HG02840 (cell line): ENCODE measurements around the gene PRSS36.
"Not testable (repeated sequence)": the region's sequence is repeated elsewhere in the genome, so short reads cannot be mapped to it uniquely, and the experiment has no call there.

Experiments used
- ATAC-seq: cut with Tn5 transposase; IDR thresholded peaks from one replicate; pipeline ENCODE4 v1.9.1; 2021; ENCODE audit warnings: mild to moderate bottlenecking, moderate library complexity, moderate number of reproducible peaks; ENCODE audit not compliant: unreplicated experiment, low FRiP score

PRSS36 gene

DNA sequence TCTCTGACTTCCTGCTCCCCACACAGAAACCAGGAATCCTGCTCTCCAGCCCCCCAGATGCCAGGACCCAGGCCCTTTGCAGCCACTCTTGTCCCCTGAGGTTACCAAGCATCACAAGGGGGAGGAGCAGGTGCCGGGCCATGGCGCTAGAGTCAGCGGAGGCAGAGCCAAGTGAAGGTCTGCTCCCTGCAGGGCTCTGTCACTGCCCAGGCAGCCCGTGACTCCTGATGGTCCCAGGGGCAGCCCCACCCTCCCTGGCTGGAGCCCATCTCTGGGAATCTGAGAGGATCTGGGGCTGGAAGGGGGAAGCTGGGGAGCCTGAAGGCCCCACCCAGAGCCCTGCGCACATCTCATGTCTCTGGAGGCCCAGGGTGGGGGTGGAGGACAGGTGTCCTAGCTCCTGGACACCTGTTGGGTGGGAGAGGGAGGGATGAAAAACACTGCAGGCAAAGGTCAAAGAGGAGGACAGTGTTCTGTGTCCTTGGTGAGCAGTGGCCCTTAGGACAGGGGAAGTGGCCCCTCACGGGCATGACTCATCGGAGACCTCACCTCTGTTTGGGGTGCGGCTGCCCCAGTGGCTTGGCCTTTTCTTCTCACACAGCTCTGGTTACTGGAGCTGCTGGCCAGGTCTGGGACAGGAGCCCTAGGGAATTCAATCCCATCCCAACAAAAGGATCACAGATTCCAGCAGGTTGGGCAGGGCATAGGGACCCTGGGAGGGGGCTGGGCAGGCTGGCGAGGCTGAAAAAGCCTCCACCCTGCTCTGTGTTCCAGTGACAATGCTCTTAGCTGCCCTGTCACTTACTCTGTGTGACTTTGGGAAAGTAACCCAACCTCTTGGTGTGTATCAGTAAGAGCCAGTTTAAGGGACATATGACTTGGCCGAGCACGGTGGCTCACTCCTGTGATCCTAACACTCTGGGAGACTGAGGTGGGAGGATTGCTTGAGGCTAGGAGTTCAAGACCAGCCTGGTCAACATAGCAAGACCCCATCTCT is at the start of gene PRSS36:
Gene PRSS36 (minus strand): TSS at position 173 of the 997 bp plus-strand sequence. CDS start 31 bp downstream, at position 142.
- no peak for ATAC-seq

DNA sequence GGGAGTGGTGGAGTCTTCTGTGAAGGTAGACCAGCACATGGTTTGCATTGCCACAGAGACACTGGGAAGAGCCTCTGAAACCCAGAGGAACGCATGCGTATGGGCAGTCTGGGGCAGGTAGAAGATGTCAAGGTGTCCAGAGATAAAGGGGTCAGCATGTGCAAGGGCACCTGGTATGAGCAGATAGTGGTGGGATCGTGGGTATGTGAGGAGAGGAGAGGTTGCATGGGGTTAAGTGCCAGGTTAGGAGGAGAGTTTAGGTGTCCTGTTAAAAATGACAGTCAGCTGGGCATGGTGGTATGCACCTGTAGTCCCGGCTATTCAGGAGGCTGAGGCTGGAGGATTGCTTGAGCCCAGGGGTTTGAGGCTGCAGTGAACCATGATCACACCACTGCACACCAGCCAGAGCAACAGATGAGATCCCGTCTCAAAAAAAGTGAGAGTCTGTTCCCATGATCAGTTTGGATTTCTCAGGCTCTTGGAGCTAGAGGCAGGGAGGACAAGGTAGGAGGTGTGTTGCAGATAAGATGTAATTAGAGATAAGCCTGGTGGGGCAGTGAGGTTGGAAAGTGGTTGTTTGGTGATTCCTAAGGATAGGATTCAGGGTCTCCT is 49.7 kb upstream of the PRSS36 start:
- no peak for ATAC-seq

DNA sequence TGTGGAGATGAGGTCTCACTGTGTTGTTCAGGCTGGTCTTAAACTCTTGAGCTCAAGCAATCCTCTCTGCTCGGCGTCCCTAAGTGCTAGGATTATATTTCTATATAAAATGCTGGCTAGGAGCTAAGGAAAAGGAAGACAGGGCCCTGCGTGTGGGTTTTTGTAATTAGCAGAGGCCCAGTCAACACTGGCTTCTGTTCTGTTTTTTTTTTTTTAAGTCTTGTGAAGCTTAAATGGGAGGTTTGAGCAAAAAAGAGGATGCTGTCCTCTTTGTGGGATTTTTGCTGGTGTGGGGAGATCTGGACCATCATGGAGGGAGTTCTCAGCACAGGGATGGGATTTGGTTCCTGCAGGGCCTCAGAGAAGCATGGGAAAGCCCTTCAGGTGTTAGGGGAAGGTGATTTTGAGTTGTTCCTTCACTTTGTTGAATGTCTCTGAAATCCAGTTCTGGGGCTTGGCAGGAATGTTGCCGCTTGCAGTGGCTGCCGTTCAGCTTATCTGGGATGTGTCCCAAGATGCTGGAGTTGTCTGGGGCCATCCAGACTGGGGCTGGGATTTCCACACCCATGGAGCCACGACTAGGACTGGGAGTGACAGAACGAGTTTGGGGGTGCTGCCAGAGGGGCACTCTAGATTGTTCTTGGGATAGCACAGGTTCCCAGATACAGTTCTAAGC is 48.5 kb upstream of the PRSS36 start:
- ATAC-seq = no peak

DNA sequence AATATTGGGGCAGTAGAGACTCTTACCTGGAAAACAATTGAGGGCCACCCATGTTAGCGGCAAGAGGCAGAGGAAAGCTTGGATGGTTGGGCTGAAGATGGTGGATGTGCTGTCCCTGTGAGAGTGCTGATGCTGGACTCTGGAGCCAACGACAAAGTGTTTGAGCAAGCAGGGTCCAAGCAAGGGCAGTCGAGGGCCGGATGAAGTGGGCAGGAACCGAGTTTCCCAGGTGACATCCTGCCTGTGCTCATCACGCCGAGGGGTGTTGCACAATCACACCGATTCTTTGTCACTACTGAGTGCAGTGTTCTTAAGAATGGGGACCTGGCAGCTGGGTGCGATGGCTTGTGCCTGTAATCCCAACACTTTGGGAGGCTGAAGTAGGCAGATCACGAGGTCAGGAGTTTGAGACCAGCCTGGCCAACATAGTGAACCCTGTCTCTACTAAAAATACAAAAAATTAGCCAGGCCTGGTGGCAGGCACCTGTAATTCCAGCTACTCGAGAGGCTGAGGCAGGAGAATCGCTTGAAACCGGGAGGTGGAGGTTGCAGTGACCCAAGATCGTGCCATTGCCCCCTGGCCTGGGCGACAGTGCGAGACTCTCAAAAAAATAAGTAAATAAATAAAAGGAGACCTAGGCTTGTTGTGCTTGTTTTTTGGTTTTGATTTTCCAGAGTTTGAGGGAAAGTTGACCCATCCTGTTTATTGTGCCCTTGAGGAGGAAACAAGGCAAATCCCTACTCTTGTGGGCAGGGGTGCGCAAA is 46.6 kb upstream of the PRSS36 start:
- ATAC-seq = no peak

DNA sequence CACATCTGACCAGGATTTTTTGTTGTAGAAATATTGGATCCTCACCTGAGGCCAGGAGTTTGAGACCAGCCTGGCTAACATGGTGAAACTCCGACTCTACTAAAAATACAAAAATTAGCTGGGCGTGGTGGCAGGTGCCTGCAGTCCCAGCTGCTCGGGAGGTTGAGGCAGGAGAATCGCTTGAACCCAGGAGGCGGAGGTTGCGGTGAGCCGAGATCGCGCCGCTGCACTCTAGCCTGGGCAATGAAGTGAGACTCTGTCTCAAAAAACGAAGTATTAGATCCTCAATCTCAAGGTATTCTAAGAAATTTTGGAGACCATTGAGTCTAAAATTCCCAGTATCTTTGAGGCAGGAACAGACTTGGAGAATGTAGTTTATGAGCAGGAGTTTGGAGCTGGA is 46.0 kb upstream of the PRSS36 start:
- ATAC-seq = not testable (repeated sequence)

DNA sequence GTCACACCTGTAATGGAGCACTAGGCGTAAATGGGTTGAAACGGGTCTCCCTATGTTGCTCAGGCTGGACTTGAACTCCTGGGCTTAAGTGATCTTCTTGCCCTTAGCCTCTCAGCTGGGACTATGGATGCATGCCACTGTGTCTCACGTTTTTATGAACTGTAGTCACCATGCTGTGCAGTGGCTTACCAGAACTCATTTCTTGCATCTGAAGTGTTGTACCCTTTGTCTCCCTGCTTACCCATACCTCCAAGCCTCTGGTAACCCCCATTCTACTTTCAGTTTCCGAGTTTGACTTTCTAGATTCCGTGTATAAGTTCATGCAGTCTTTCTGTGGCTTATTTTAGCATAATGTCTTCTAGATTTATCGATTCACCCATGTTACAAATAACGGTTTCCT is 45.0 kb upstream of the PRSS36 start:
- ATAC-seq = no peak

DNA sequence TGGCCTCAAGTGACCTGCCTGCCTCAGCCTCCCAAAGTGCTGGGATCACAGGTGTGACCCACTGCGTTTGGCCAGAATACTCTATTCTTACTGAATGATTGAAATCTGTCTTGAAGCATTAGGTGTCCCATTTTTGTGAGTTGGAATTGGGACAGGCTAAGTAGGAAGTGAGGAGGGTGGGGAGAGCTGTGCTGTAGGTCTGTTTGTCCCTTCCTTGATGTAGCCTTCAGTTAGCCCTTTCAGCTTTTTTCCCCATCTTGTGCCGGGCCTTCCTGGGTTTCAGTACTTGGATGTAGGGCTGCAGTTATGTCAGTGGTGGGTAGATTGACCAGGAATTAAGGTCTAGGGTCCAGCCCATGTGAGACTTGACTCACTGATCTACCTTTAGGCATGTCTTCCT is 44.0 kb upstream of the PRSS36 start:
- no peak for ATAC-seq

DNA sequence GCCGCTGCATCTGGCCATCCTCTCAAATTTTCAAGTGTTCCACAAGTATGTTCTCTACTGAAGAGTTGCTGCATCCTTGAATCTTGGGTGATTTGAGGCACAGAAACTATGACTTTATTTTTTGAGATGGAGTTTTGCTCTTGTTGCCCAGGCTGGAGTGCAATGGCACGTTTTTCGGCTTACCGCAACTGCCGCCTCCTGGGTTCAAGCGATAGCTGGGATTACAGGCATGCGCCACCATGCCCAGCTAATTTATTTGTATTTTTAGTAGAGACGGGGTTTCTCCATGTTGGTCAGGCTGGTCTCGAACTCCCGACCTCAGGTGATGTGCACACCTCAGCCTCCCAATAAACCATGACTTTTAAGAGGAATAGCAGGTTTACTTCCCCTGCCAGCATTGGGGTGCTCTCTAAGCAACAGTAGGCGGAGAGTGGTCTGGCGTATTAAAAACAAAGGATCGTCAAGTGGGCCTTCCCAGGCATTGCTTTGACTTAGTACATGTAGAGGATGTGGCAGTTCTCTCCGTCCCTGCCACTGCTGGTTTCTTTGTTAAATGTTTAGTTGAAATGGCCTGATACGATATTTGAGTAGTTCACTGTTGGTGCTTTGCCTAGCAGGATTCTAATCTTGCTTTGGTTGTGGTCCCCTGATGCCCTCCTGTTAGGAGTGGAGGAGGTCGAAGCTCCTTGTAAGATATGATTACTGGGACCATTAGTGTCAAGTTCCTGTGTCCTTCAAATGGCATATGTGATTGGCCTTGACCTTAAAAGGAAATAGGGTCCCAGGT is 43.2 kb upstream of the PRSS36 start:
- ATAC-seq = no peak

DNA sequence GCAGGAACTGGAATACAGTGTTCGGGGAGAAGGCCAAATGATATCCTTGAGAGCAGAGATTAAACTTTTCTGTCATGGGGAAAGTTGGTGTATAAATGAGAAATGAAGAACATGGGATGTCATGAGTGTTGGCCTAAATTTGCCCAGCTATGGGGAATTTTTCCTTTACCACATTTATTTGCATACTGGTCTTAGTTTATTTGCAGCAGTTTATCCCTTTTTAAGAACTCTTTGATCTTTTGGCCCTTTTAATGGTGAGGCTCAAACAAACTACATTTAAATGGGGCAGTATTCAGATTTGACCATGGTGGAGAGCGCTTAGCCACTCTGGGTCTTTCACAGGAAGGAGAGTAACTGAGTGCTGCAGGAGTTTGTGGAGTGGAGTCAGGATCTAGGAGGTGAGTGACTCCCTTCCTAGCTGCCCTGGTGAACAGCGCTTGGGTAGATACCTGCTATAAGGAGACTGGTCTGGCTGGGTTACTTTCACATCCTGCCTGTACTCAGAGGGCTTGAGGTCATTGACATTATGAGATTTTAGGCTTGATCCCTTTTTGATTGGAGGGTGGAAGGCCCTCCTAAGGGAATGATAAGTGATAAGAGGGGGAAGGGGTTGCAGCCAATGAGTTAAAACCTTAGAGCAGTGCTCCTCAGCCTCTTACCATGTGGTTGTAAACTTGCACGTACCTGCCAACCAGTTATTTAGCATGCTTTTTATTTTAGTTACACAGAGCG is 42.0 kb upstream of the PRSS36 start:
- no peak for ATAC-seq

DNA sequence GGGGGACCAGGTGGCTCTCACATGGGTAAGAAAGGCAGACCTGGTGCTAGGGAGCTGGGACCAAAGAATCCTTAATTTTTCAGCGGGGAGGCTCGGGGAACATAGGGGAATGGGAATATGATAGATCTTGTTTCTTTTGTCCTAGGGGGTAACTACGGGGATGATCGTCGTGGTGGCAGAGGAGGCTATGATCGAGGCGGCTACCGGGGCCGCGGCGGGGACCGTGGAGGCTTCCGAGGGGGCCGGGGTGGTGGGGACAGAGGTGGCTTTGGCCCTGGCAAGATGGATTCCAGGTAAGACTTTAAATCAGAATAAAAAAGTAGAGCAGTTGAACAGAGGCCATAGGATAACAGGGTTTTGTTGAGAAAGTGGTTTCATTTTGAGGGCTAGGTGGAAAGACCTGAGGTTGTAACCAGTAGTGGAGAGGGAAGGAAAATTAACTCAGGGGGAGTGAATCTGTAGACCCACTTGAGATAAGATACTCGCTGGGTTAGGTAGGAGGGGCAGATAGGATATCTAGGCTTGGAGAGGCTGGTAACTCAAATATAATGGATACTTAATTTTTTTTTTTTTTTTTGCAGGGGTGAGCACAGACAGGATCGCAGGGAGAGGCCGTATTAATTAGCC is 41.1 kb upstream of the PRSS36 start:
- no peak for ATAC-seq

DNA sequence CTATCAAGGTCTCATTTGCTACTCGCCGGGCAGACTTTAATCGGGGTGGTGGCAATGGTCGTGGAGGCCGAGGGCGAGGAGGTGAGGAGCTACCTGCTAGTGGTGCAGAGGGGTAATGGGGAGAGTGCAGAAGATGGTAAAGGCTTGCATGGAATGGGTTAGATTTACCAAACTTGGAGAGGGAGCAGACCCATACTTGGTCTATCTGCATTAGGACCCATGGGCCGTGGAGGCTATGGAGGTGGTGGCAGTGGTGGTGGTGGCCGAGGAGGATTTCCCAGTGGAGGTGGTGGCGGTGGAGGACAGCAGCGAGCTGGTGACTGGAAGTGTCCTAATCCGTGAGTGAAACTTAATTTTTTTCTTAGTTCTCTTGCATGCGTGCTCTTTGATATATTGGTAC is 40.2 kb upstream of the PRSS36 start:
- ATAC-seq = no peak

DNA sequence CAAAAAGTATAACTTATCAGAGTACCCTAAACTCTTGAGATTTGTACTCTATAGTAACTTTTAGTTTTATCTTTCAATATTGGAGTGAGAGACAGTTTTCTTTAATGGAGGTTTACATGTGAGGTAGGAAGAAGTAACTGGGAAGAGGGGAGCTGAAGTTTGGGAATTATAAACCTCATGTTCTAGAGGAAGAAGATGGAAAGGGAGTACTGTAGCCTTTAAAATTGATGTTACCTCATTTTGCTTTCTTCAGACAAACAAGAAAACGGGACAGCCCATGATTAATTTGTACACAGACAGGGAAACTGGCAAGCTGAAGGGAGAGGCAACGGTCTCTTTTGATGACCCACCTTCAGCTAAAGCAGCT is 39.5 kb upstream of the PRSS36 start:
- ATAC-seq = no peak

DNA sequence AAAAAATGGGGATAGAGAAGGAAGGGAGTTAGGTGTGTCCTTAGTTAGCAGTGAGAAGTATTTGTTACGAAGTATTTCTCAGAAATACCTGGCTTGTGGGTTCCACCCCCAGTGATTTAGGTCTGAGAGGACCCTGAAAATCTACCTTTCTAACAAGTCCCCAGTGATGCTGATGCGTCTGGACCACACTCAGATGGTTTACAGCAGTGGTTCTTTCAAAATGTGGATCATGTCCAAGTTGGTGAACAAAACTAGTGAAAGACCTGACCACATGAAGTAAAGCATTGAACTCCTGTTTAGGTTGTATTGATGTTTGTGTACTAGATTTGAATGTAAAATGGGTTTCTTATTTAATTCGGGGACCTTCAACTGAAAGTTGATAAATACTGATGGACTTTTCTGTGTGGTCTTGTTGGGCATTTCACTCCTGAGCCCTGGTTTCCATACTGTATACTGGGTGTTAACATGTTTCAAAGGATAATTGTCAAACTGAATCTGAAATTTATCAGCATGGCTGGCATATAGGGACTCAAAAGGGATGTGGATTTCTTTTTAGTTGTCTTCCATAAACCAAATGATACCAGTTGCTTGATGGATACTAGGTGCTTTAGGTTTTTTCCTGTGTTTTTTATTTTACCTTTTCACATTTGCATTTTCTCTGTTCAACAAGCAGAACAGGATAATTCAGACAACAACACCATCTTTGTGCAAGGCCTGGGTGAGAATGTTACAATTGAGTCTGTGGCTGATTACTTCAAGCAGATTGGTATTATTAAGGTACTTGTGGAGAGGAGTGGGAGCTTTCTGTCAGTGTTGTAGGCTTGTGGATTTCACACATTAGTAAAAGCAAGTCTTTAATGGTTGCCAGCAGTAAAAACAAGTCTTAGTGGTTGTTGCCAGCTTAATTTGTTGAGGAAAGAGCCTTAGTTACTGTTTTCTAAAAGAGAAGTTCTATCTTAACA is 38.9 kb upstream of the PRSS36 start:
- no peak for ATAC-seq

DNA sequence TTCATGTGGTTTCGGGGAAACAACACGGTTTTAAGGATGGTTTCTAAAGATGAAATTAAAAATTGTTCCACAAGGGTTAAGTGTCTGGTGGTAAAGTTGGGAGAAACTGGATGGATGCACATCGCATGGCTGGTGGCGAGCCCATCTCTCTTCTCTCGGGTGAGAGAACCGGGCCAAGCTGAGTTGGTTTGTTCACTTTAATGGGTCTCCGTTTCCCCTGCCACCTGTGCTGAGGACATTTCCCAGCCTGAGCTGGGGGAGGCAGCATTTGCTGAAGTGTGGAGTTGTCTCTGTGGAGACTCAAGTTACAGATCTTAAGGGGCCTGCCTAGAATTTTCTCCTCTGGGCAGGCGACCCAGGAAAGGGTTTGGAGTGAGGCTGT is 37.9 kb upstream of the PRSS36 start:
- ATAC-seq = no peak

DNA sequence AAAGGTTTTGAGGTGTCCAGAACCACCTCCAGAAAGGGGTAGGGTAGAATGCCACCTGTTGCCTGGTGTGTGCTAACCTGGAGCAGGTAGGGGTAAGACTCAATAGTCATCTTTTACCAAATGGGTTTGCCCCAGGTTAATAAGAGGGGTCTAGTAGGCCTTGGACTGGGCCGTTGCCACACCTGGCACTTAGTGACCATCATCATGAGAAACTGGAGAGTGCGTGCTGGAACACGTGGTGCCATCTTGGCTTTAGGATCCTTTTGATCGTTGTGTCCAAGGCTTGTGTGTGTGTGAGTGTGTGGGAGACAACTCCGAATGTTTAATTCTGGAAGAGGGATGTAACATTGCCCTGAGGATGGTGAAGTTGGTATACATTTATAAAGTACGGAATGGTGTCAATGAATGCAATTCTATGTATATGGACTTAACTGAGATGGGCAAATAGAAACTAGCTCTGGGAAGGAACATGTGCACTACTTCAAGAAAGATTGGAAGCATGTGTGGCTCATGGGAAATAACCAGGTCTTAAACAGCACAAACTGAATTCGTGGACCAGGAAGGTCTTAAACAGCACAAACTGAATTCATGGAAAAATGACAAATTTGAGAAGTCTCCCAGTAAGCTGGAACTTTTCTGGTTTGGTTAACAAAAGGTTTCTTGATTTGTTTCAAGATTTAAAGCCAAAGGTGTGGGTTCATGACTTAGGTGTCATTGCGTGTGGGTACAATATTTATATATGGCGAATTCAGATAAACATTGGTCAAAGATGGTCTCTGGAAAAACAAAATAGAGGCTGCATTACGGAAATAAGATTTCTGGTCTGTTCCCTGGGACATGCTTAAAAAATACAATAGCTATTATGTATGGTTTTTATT is 37.3 kb upstream of the PRSS36 start:
- no peak for ATAC-seq

DNA sequence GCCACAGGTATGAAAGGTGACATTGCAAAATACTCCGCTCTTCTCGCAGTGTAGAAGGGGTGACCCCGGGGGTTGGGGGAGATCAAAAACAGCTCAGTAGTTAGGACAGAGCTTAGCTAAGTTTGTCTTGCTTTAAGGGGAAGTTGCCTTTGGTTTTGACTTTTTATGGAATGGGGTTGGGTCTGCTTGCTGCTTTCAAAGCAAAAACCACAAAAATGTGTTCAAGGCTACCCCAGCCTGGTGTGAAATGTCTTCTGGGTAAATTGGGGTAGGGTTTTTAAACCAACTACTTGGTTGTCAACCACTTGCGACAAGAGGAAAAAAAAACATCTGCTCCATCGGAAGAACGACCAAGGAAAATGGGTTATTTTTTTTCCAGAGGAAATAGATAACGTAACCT is 36.3 kb upstream of the PRSS36 start:
- ATAC-seq = no peak

DNA sequence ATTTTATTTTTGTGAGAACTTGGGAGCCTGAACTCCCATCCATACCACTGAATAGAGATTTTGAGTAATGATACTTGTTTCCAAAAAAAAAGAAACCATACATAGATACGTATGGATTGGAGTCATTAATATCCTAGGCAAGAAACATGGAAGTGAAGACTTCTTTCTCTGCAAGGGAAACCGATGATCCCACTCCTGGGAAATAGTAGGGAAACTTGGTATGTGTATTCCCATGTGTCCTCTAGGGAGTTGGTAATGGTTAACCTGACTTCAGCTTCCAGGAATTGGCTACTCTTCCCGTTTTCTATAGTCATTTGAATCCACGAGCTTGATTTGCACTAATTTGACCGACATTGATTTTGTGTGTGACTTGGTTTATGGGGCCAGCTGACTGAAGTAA is 35.5 kb upstream of the PRSS36 start:
- ATAC-seq = no peak
